Stomach smooth muscle (tissue), 2 donors: ENCODE results near the gene BMPER.

Source experiments
- H3K27ac ChIP-seq: one replicate; pipeline ENCODE4 v1.7.0; 2013; ENCODE audit warnings: mild to moderate bottlenecking, low read length, inconsistent platforms
- H3K27me3 ChIP-seq, 2 donors: one replicate each; pipeline ENCODE4 v1.7.0; 2013; ENCODE audit warnings: low read length in 2 of 2; ENCODE audit not compliant: insufficient read depth in 2 of 2, control insufficient read depth in 1 of 2
- H3K36me3 ChIP-seq, 2 donors: one replicate each; pipeline ENCODE4 v1.7.0; 2013; ENCODE audit warnings: low read length in 2 of 2; ENCODE audit not compliant: control insufficient read depth in 2 of 2, insufficient read depth in 2 of 2
- H3K4me1 ChIP-seq: one replicate; pipeline ENCODE4 v1.7.0; 2013; ENCODE audit warnings: low read length; ENCODE audit not compliant: control insufficient read depth, insufficient read depth
- H3K4me3 ChIP-seq, 2 donors: one replicate each; pipeline ENCODE4 v1.7.0; 2013; ENCODE audit warnings: low read length in 2 of 2
- H3K9ac ChIP-seq, 2 donors: one replicate each; pipeline ENCODE4 v1.7.0; 2013; ENCODE audit warnings: low read length in 2 of 2, mild to moderate bottlenecking in 1 of 2
- H3K9me3 ChIP-seq, 2 donors: one replicate each; pipeline ENCODE4 v1.7.0; 2013; ENCODE audit warnings: low read length in 2 of 2; ENCODE audit not compliant: control insufficient read depth in 2 of 2
- donor health status: healthy.
- donor health status: Pancreatic carcinoma.

Gene BMPER

GRCh38 chr7:34133983-34134782 lies 228.8 kb downstream of the BMPER start:
- no peaks in the 10 kb centered on the region for H3K9me3 ChIP-seq
- H3K4me3 ChIP-seq = no peak overlapping the region
- H3K27me3 ChIP-seq = no peaks in the 10 kb centered on the region
- no peaks in the 10 kb centered on the region for H3K36me3 ChIP-seq
- no peak overlapping the region for H3K9ac ChIP-seq
- H3K4me1 ChIP-seq = peaks cover 37% of the 10 kb centered on the region
- no peak overlapping the region for H3K27ac ChIP-seq

GRCh38 chr7:34135924-34136323 lies 230.6 kb downstream of the BMPER start:
- H3K4me1 ChIP-seq = peaks cover 32% of the 10 kb centered on the region
- no peak overlapping the region for H3K9ac ChIP-seq
- no peaks in the 10 kb centered on the region for H3K36me3 ChIP-seq
- H3K9me3 ChIP-seq = no peaks in the 10 kb centered on the region
- no peaks in the 10 kb centered on the region for H3K27me3 ChIP-seq
- no peak overlapping the region for H3K4me3 ChIP-seq
- H3K27ac ChIP-seq = no peak overlapping the region

GRCh38 chr7:34136698-34137097 lies 231.4 kb downstream of the BMPER start:
- H3K4me3 ChIP-seq = no peak overlapping the region
- no peaks in the 10 kb centered on the region for H3K27me3 ChIP-seq
- H3K27ac ChIP-seq = no peak overlapping the region
- no peaks in the 10 kb centered on the region for H3K9me3 ChIP-seq
- no peaks in the 10 kb centered on the region for H3K36me3 ChIP-seq
- no peak overlapping the region for H3K9ac ChIP-seq
- H3K4me1 ChIP-seq = peaks cover 27% of the 10 kb centered on the region

GRCh38 chr7:34137176-34137575 lies 231.8 kb downstream of the BMPER start:
- no peak overlapping the region for H3K27ac ChIP-seq
- H3K4me1 ChIP-seq = peaks cover 27% of the 10 kb centered on the region
- no peak overlapping the region for H3K4me3 ChIP-seq
- no peaks in the 10 kb centered on the region for H3K27me3 ChIP-seq
- no peaks in the 10 kb centered on the region for H3K9me3 ChIP-seq
- H3K9ac ChIP-seq = no peak overlapping the region
- no peaks in the 10 kb centered on the region for H3K36me3 ChIP-seq

GRCh38 chr7:34138483-34138882 lies 233.1 kb downstream of the BMPER start:
- H3K36me3 ChIP-seq = no peaks in the 10 kb centered on the region
- no peaks in the 10 kb centered on the region for H3K27me3 ChIP-seq
- H3K9me3 ChIP-seq = no peaks in the 10 kb centered on the region
- peaks cover 22% of the 10 kb centered on the region for H3K4me1 ChIP-seq
- no peak overlapping the region for H3K4me3 ChIP-seq
- H3K27ac ChIP-seq = no peak overlapping the region
- no peak overlapping the region for H3K9ac ChIP-seq

GRCh38 chr7:34139086-34139485 lies 233.7 kb downstream of the BMPER start:
- no peaks in the 10 kb centered on the region for H3K9me3 ChIP-seq
- peaks cover 17% of the 10 kb centered on the region for H3K4me1 ChIP-seq
- H3K9ac ChIP-seq = no peak overlapping the region
- H3K27ac ChIP-seq = no peak overlapping the region
- no peaks in the 10 kb centered on the region for H3K27me3 ChIP-seq
- no peak overlapping the region for H3K4me3 ChIP-seq
- no peaks in the 10 kb centered on the region for H3K36me3 ChIP-seq

- Histone ChIP-seq H3K9me3 (no peaks in the 10 kb centered on the region), H3K27me3 (no peaks in the 10 kb centered on the region), H3K9ac (no peak overlapping the region), H3K4me3 (no peak overlapping the region), H3K4me1 (peaks cover 9% of the 10 kb centered on the region), H3K27ac (no peak overlapping the region), H3K36me3 (no peaks in the 10 kb centered on the region)
These were observed 234.7 kb downstream of the BMPER start for GRCh38 chr7:34140066-34140465.

- Histone ChIP-seq H3K9ac (no peak overlapping the region), H3K4me3 (no peak overlapping the region), H3K36me3 (peaks cover 0 to 3% of the 10 kb centered on the region in 2 donors), H3K9me3 (no peaks in the 10 kb centered on the region), H3K4me1 (no peaks in the 10 kb centered on the region), H3K27ac (no peak overlapping the region), H3K27me3 (no peaks in the 10 kb centered on the region)
These were observed 238.1 kb downstream of the BMPER start for GRCh38 chr7:34143402-34143801.

GRCh38 chr7:34145603-34146002 lies 240.3 kb downstream of the BMPER start:
- no peak overlapping the region for H3K9ac ChIP-seq
- H3K4me1 ChIP-seq = no peaks in the 10 kb centered on the region
- H3K27ac ChIP-seq = no peak overlapping the region
- H3K27me3 ChIP-seq = no peaks in the 10 kb centered on the region
- peaks cover 0 to 3% of the 10 kb centered on the region in 2 donors for H3K36me3 ChIP-seq
- H3K9me3 ChIP-seq = no peaks in the 10 kb centered on the region
- H3K4me3 ChIP-seq = no peak overlapping the region

- no peaks in the 10 kb centered on the region for H3K36me3 ChIP-seq
- H3K9me3 ChIP-seq = no peaks in the 10 kb centered on the region
- H3K9ac ChIP-seq = no peak overlapping the region
- H3K4me1 ChIP-seq = peaks cover 20% of the 10 kb centered on the region
- no peak overlapping the region for H3K4me3 ChIP-seq
- no peak overlapping the region for H3K27ac ChIP-seq
- no peaks in the 10 kb centered on the region for H3K27me3 ChIP-seq
These were observed 248.4 kb downstream of the BMPER start for GRCh38 chr7:34153656-34154270.
